H54 (cell line): Measurements from ENCODE around the gene RASA3.
"Not testable (repeated sequence)": the region's sequence is repeated elsewhere in the genome, so short reads cannot be mapped to it uniquely, and the experiment has no call there.

Experiments
- DNase-seq: peaks from one replicate; pipeline ENCODE4 v3.0.0; 2011; ENCODE audit warnings: low spot score, mixed read lengths; ENCODE audit not compliant: insufficient read length
- FAIRE-seq: peaks from 3 replicates; lab custom pipeline; 2011; peaks lifted over from hg19 to GRCh38; lab: Jason Lieb, UNC
- POLR2A ChIP-seq: IDR thresholded peaks from 2 replicates; pipeline ENCODE4 v1.6.1; 2011; ENCODE audit warnings: low read depth, mild to moderate bottlenecking, low read length

Gene RASA3

GRCh38 chr13:114130131-114130836, 2.1 kb downstream of the RASA3 start:
- no peak for TF ChIP-seq POLR2A
- DNase-seq (no peak), FAIRE-seq (no peak)

- no peak for DNase-seq
Measured at GRCh38 chr13:114129649-114130062, 2.8 kb downstream of the RASA3 start.

GRCh38 chr13:114128624-114129522, 3.5 kb downstream of the RASA3 start:
- TF ChIP-seq POLR2A = no peak
- peak; percentile 98 for FAIRE-seq
- DNase-seq = peak; percentile 98

More at GRCh38 chr13:114129649-114130062, 2.8 kb downstream of the RASA3 start:
- no peak for TF ChIP-seq POLR2A
- no peak for FAIRE-seq

GRCh38 chr13:114128348-114128623, 4.1 kb downstream of the RASA3 start:
- no peak for TF ChIP-seq POLR2A
- DNase-seq (no peak), FAIRE-seq (no peak)

GRCh38 chr13:114127473-114128347, 4.7 kb downstream of the RASA3 start:
- DNase-seq (no peak), FAIRE-seq (no peak)
- no peak for TF ChIP-seq POLR2A

- no peak for DNase-seq
Measured at GRCh38 chr13:114126789-114127472, 5.5 kb downstream of the RASA3 start.

GRCh38 chr13:114126086-114126485, 6.3 kb downstream of the RASA3 start:
- FAIRE-seq, DNase-seq: not testable (repeated sequence)

More at GRCh38 chr13:114126789-114127472, 5.5 kb downstream of the RASA3 start:
- FAIRE-seq = no peak
- no peak for TF ChIP-seq POLR2A

- FAIRE-seq (no peak), DNase-seq (no peak)
- TF ChIP-seq POLR2A = no peak
Measured at GRCh38 chr13:114125589-114125988, 6.8 kb downstream of the RASA3 start.

GRCh38 chr13:114124921-114125320, 7.5 kb downstream of the RASA3 start:
- TF ChIP-seq POLR2A = no peak
- FAIRE-seq (peak; percentile 80), DNase-seq (peak; percentile 80)

- no peak for FAIRE-seq
- DNase-seq = no peak
- no peak for TF ChIP-seq POLR2A
Measured at GRCh38 chr13:114124431-114124830, 8.0 kb downstream of the RASA3 start.

- TF ChIP-seq POLR2A = no peak
- FAIRE-seq (no peak), DNase-seq (no peak)
Measured at GRCh38 chr13:114123876-114124275, 8.5 kb downstream of the RASA3 start.

GRCh38 chr13:114123448-114123847, 9.0 kb downstream of the RASA3 start:
- DNase-seq (no peak), FAIRE-seq (no peak)
- TF ChIP-seq POLR2A = no peak

GRCh38 chr13:114122591-114123211, 9.7 kb downstream of the RASA3 start:
- DNase-seq (no peak), FAIRE-seq (no peak)
- no peak for TF ChIP-seq POLR2A
